SK-N-SH (cell line): ENCODE measurements around the gene TMEM47. TPM values are rescaled to one million over a fixed set of nuclear protein-coding genes. Genes with fewer than 3 reads are reported as not detected.

Experiments used
- CTCF ChIA-PET: fragments of 300-600, 350-600 bp; formaldehyde crosslinking; extraction: SDS; loops from one replicate; lab custom pipeline; 2021; lab: Yijun Ruan, JAX
- POLR2A ChIA-PET: fragments of 350-600 bp; sonication (Branson Sonifier 250); formaldehyde crosslinking; extraction: SDS; loops from one replicate; lab custom pipeline; 2020; ENCODE audit warnings: antibody characterized with exemption, inconsistent platforms; lab: Yijun Ruan, JAX
- DNase-seq: peaks from one replicate; pipeline ENCODE4 v3.0.0; 2012
- H2AFZ ChIP-seq: fragments of 200-600 bp; sonication (generic); 2 replicates; pipeline ENCODE4 v1.8.1; 2016; ENCODE audit warnings: antibody characterized with exemption, mild to moderate bottlenecking, low read depth
- H3F3A ChIP-seq: fragments of 200-600 bp; sonication (generic); replicated peaks from 2 replicates; pipeline ENCODE3; 2016; ENCODE audit warnings: antibody characterized with exemption, mild to moderate bottlenecking; ENCODE audit not compliant: insufficient read depth
- H3K27ac ChIP-seq, 2 experiments: fragments of 200-500 bp in 1 of 2; fragments of 200-600 bp in 1 of 2; sonication (Bioruptor generic) in 1 of 2; sonication (generic), shearing (Covaris generic) in 1 of 2; 2 replicates each; pipeline versions ENCODE4 v1.5.1 to v1.6.1; 2014 to 2016; ENCODE audit warnings: low read depth in 2 of 2, inconsistent platforms in 1 of 2, low read length in 1 of 2, mild to moderate bottlenecking in 1 of 2, mixed read lengths in 1 of 2
- H3K27me3 ChIP-seq: fragments of 200-600 bp; sonication (generic), shearing (Covaris generic); 2 replicates; pipeline ENCODE4 v1.6.1; 2016; ENCODE audit warnings: mixed run types; ENCODE audit not compliant: insufficient read depth
- H3K36me3 ChIP-seq, 2 experiments: fragments of 200-500 bp in 1 of 2; fragments of 200-600 bp in 1 of 2; sonication (Bioruptor generic) in 1 of 2; sonication (generic) in 1 of 2; replicated peaks in 1 of 2; 2 replicates each; pipeline versions ENCODE3 to v1.5.1; 2014 to 2016; ENCODE audit warnings: low read length in 1 of 2, mild to moderate bottlenecking in 1 of 2; ENCODE audit not compliant: insufficient read depth in 2 of 2, control insufficient read depth in 1 of 2
- H3K4me1 ChIP-seq, 2 experiments: fragments of 200-500 bp in 1 of 2; fragments of 200-600 bp in 1 of 2; sonication (Bioruptor generic) in 1 of 2; sonication (generic), shearing (Covaris generic) in 1 of 2; 2 replicates each; pipeline versions ENCODE4 v1.5.1 to v1.6.1; 2014 to 2016; ENCODE audit warnings: low read depth in 1 of 2, low read length in 1 of 2, mixed run types in 1 of 2; ENCODE audit not compliant: insufficient read depth in 2 of 2, control insufficient read depth in 1 of 2
- H3K4me2 ChIP-seq: fragments of 200-600 bp; sonication (generic), shearing (Covaris generic); 2 replicates; pipeline ENCODE4 v1.6.1; 2017; ENCODE audit warnings: mixed run types
- H3K4me3 ChIP-seq, 2 experiments: fragments of 200-500 bp in 1 of 2; fragments of 200-600 bp in 1 of 2; sonication (Bioruptor generic) in 1 of 2; sonication (generic), shearing (Covaris generic) in 1 of 2; 2 replicates each; pipeline versions ENCODE4 v1.5.1 to v1.8.1; 2014 to 2016; ENCODE audit warnings: low read depth in 2 of 2, inconsistent platforms in 1 of 2, low read length in 1 of 2, mild to moderate bottlenecking in 1 of 2, mixed read lengths in 1 of 2, moderate library complexity in 1 of 2
- H3K79me2 ChIP-seq: fragments of 200-600 bp; sonication (generic); 2 replicates; pipeline ENCODE4 v1.8.1; 2017; ENCODE audit warnings: mild to moderate bottlenecking; ENCODE audit not compliant: insufficient read depth
- H3K9ac ChIP-seq: fragments of 200-600 bp; sonication (generic); 2 replicates; pipeline ENCODE4 v1.6.1; 2017; ENCODE audit warnings: mixed run types
- H3K9me2 ChIP-seq: fragments of 200-600 bp; sonication (generic); 2 replicates; pipeline ENCODE4 v1.6.1; 2017; ENCODE audit warnings: mixed run types
- H3K9me3 ChIP-seq: fragments of 200-600 bp; sonication (generic); 2 replicates; pipeline ENCODE4 v1.6.1; 2017; ENCODE audit warnings: mixed run types, mild to moderate bottlenecking, moderate library complexity
- H4K20me1 ChIP-seq: fragments of 200-600 bp; sonication (generic); 2 replicates; pipeline ENCODE4 v1.6.1; 2017; ENCODE audit warnings: mild to moderate bottlenecking, mixed run types; ENCODE audit not compliant: insufficient read depth
- CHD2 ChIP-seq: fragments of 150-350 bp; IDR thresholded peaks from 2 replicates; pipeline ENCODE4 v1.6.1; 2018; ENCODE audit warnings: low read length; ENCODE audit not compliant: partially characterized antibody
- CTCF ChIP-seq: fragments of 200-600 bp; sonication (generic); IDR thresholded peaks from 2 replicates; pipeline ENCODE4 v1.6.1; 2017; ENCODE audit warnings: antibody characterized with exemption, mild to moderate bottlenecking, moderate library complexity
- ELF1 ChIP-seq: IDR thresholded peaks from 2 replicates; pipeline ENCODE4 v1.4.0; 2012
- EP300 ChIP-seq, 2 experiments: IDR thresholded peaks; 2 replicates each; pipeline versions ENCODE4 v1.4.0 to v1.6.1; 2012; ENCODE audit warnings: borderline replicate concordance in 1 of 2, low read depth in 1 of 2, low read length in 1 of 2
- FOSL2 ChIP-seq: IDR thresholded peaks from 2 replicates; pipeline ENCODE4 v1.4.0; 2012; ENCODE audit warnings: low read depth, mild to moderate bottlenecking, moderate library complexity, borderline replicate concordance
- FOXJ3 ChIP-seq: sonication (generic); formaldehyde crosslinking; IDR thresholded peaks from 2 replicates; pipeline ENCODE4 v1.5.1; 2020; ENCODE audit warnings: mild to moderate bottlenecking, missing genetic modification reagents
- FOXM1 ChIP-seq: IDR thresholded peaks from 2 replicates; pipeline ENCODE4 v1.4.0; 2012; ENCODE audit warnings: low read depth, mild to moderate bottlenecking
- GABPA ChIP-seq: IDR thresholded peaks from 2 replicates; pipeline ENCODE4 v1.4.0; 2012; ENCODE audit warnings: low read depth, mild to moderate bottlenecking
- GATA2 ChIP-seq: sonication (generic); formaldehyde crosslinking; IDR thresholded peaks from 2 replicates; pipeline ENCODE4 v1.5.0; 2020; ENCODE audit warnings: mild to moderate bottlenecking, missing genetic modification reagents
- IRF3 ChIP-seq: fragments of 150-350 bp; IDR thresholded peaks from 2 replicates; pipeline ENCODE4 v1.6.1; 2016; ENCODE audit warnings: mild to moderate bottlenecking, low read depth, low read length
- MAX ChIP-seq: IDR thresholded peaks from 2 replicates; pipeline ENCODE4 v1.4.0; 2012; ENCODE audit warnings: low read depth
- MEF2A ChIP-seq: IDR thresholded peaks from 2 replicates; pipeline ENCODE4 v1.4.0; 2012; ENCODE audit warnings: low read depth, borderline replicate concordance
- MXI1 ChIP-seq: IDR thresholded peaks from 2 replicates; pipeline ENCODE4 v1.6.1; 2012; ENCODE audit warnings: mild to moderate bottlenecking, low read depth, low read length, improper control_type of control experiment
- PBX3 ChIP-seq: IDR thresholded peaks from 2 replicates; pipeline ENCODE4; 2012
- POLR2AphosphoS5 ChIP-seq: IDR thresholded peaks from 2 replicates; pipeline ENCODE4 v1.6.1; 2012; ENCODE audit warnings: low read depth, low read length
- RCOR1 ChIP-seq: fragments of 150-350 bp; IDR thresholded peaks from 2 replicates; pipeline ENCODE4 v1.6.1; 2017; ENCODE audit warnings: antibody characterized with exemption, low read length
- SIN3A ChIP-seq: IDR thresholded peaks from 2 replicates; pipeline ENCODE4 v1.6.1; 2012; ENCODE audit warnings: low read depth, mild to moderate bottlenecking, low read length, moderate library complexity, borderline replicate concordance
- TEAD4 ChIP-seq: IDR thresholded peaks from 2 replicates; pipeline ENCODE4 v1.4.0; 2012; ENCODE audit warnings: mild to moderate bottlenecking, borderline replicate concordance; ENCODE audit not compliant: insufficient read depth
- USF2 ChIP-seq: fragments of 150-350 bp; IDR thresholded peaks from 2 replicates; pipeline ENCODE4 v1.6.1; 2017; ENCODE audit warnings: antibody characterized with exemption, low read length, low read depth, borderline replicate concordance
- YY1 ChIP-seq: IDR thresholded peaks from 2 replicates; pipeline ENCODE4 v1.4.0; 2012; ENCODE audit warnings: low read depth, mild to moderate bottlenecking
- WGBS: methylation state at CpG from one replicate; pipeline ENCODE4 v1.1.6; 2017; ENCODE audit warnings: low lambda C conversion rate; 5-methylcytosine and 5-hydroxymethylcytosine counted together
- polyA plus RNA-seq, 3 experiments: library from polyadenylated mRNA; depleted of rRNA; stranded (reverse); fragments of >200 nt; gene quantifications; 2 replicates each; pipeline ENCODE4 v1.2.3, GENCODE V29; 2012

Gene TMEM47
- polyA plus RNA-seq, 1 of the 3 experiments (the other 2 are of a cell fraction), result 0.02 TPM

GRCh38 chrX:34586346-34586911, 70.7 kb downstream of the TMEM47 start (continued):
- TF ChIP-seq TEAD4 (no peak), FOXJ3 (CRISPR knock-in tag) (no peak), IRF3 (no peak), CHD2 (no peak)

GRCh38 chrX:34585561-34585960, 71.5 kb downstream of the TMEM47 start:
- POLR2A ChIA-PET, result no interaction called here
- no peak for DNase-seq
- TF ChIP-seq GABPA, result no peak
- TF ChIP-seq CTCF, result no peak
- no peak for TF ChIP-seq YY1
- TF ChIP-seq IRF3, result no peak
- CTCF ChIA-PET, result no interaction called here
- Histone ChIP-seq H3K4me1 (no peaks in the 10 kb centered on the region; a peak in 1 of 4 replicates), H3K27me3 (no peaks in the 10 kb centered on the region), H3K79me2 (no peaks in the 10 kb centered on the region), H3K9me2 (no peaks in the 10 kb centered on the region), H3K27ac (no peak overlapping the region), H3K36me3 (no peaks in the 10 kb centered on the region), H3K4me2 (no peak overlapping the region), H2AFZ (no peak overlapping the region), H3K4me3 (no peak overlapping the region), H3K9ac (no peak overlapping the region), H4K20me1 (no peaks in the 10 kb centered on the region), H3K9me3 (no peaks in the 10 kb centered on the region), H3F3A (no peaks in the 10 kb centered on the region)
- WGBS, result 8% methylated on average over 5 of the region's 5 CpGs

- Histone ChIP-seq H3F3A (no peaks in the 10 kb centered on the region), H3K27ac (no peak overlapping the region)
- 9% methylated on average over 1 of the region's 1 CpG for WGBS
- TF ChIP-seq FOSL2, result no peak
- no peak for TF ChIP-seq YY1
- TF ChIP-seq ELF1, result no peak
- TF ChIP-seq RCOR1, result no peak
- TF ChIP-seq USF2, result no peak
- TF ChIP-seq EP300 (IDR thresholded peaks at IDR 0.05; ENCODE audit: borderline replicate concordance in 1 of 2, low read depth in 1 of 2, low read length in 1 of 2), result no peak
- no peak for TF ChIP-seq FOXJ3 (CRISPR knock-in tag)
- no peak for TF ChIP-seq PBX3
- TF ChIP-seq SIN3A, result no peak
- TF ChIP-seq MEF2A, result no peak
- TF ChIP-seq GATA2 (CRISPR knock-in tag), result no peak
- TF ChIP-seq TEAD4, result no peak
- no peak for TF ChIP-seq MXI1
- no peak for TF ChIP-seq FOXM1
- TF ChIP-seq MAX, result no peak
- TF ChIP-seq POLR2AphosphoS5, result no peak
Measured at GRCh38 chrX:34584781-34585180, 72.3 kb downstream of the TMEM47 start.

More at GRCh38 chrX:34584781-34585180, 72.3 kb downstream of the TMEM47 start:
- H3K9me2 ChIP-seq, result no peaks in the 10 kb centered on the region
- H4K20me1 ChIP-seq, result no peaks in the 10 kb centered on the region
- H3K4me3 ChIP-seq, result no peak overlapping the region
- POLR2A ChIA-PET, result no interaction called here
- H3K4me2 ChIP-seq, result no peak overlapping the region
- no peaks in the 10 kb centered on the region; a peak in 1 of 4 replicates for H3K4me1 ChIP-seq
- no peaks in the 10 kb centered on the region for H3K9me3 ChIP-seq
- DNase-seq, result no peak
- H3K9ac ChIP-seq, result no peak overlapping the region
- H3K27me3 ChIP-seq, result no peaks in the 10 kb centered on the region
- H3K79me2 ChIP-seq, result no peaks in the 10 kb centered on the region
- CTCF ChIA-PET, result no interaction called here
- H3K36me3 ChIP-seq, result no peaks in the 10 kb centered on the region
- no peak overlapping the region for H2AFZ ChIP-seq
